GM12878 (cell line): ENCODE measurements around the gene ADAM33. TPM values are rescaled to one million over a fixed set of nuclear protein-coding genes. Genes with fewer than 3 reads are reported as not detected.

Experiments used
- ATAC-seq: fragments of 200-7000 bp; cut with Tn5 transposase; 3 replicates; pipeline ENCODE4 v1.9.1; 2020; ENCODE audit warnings: mild to moderate bottlenecking, moderate library complexity
- BruUV-seq: library from RNA; stranded (reverse); fragments of 400-500 nt; replicated peaks from 2 replicates; lab custom pipeline; 2021; lab: Mats Ljungman, UMichigan
- CTCF ChIA-PET: fragments of 300-600 bp; sonication (Branson Sonifier 250); formaldehyde crosslinking; extraction: SDS; loops from one replicate; lab custom pipeline; 2021; ENCODE audit warnings: inconsistent platforms; lab: Yijun Ruan, JAX
- POLR2A ChIA-PET: fragments of 350-600 bp; formaldehyde crosslinking; extraction: SDS; loops from one replicate; lab custom pipeline; 2021; ENCODE audit warnings: inconsistent platforms; lab: Charles Lee
- RAD21 ChIA-PET: fragments of 300-600 bp; sonication (Branson Sonifier 250); formaldehyde crosslinking; loops from one replicate; lab custom pipeline; 2023; ENCODE audit warnings: antibody characterized with exemption; ENCODE audit not compliant: unreplicated experiment; lab: Charles Lee
- SMC1A ChIA-PET: fragments of 300-600 bp; sonication (Branson Sonifier 250); formaldehyde crosslinking; loops from one replicate; lab custom pipeline; 2023; ENCODE audit not compliant: unreplicated experiment, uncharacterized antibody; lab: Charles Lee
- DNase-seq: peaks from one replicate; pipeline ENCODE4 v3.0.0-alpha.2; 2011; ENCODE audit warnings: low read depth, low spot score
- FAIRE-seq: peaks from 3 replicates; lab custom pipeline; 2011; peaks lifted over from hg19 to GRCh38; lab: Jason Lieb, UNC
- H2AFZ ChIP-seq: 2 replicates; pipeline ENCODE4 v1.6.0; 2011; ENCODE audit warnings: low read depth, low read length, control low read depth; ENCODE audit not compliant: control insufficient read depth
- H3K27ac ChIP-seq: 2 replicates; pipeline ENCODE4 v1.5.1; 2011; ENCODE audit warnings: control low read depth; ENCODE audit not compliant: control insufficient read depth, insufficient read depth
- H3K27me3 ChIP-seq, 2 experiments: replicated peaks in 1 of 2; 2 replicates each; pipeline versions ENCODE4 v1.6.0 to v1.6.1; 2011; ENCODE audit warnings: low read length in 1 of 2; ENCODE audit not compliant: control insufficient read depth in 2 of 2, insufficient read depth in 2 of 2
- H3K36me3 ChIP-seq, 2 experiments: 2 replicates each; pipeline ENCODE4 v1.5.1; 2011; ENCODE audit warnings: low read length in 1 of 2; ENCODE audit not compliant: control insufficient read depth in 2 of 2, insufficient read depth in 2 of 2
- H3K4me1 ChIP-seq: 2 replicates; pipeline ENCODE4 v1.6.1; 2011; ENCODE audit warnings: mild to moderate bottlenecking, low read length, moderate library complexity, mixed read lengths; ENCODE audit not compliant: control insufficient read depth, insufficient read depth
- H3K4me2 ChIP-seq: 2 replicates; pipeline ENCODE4 v1.6.0; 2011; ENCODE audit warnings: control low read depth; ENCODE audit not compliant: control insufficient read depth, insufficient read depth
- H3K4me3 ChIP-seq: fragments of 200-600 bp; sonication (generic); 2 replicates; pipeline ENCODE4 v1.5.1; 2016
- H3K79me2 ChIP-seq: 2 replicates; pipeline ENCODE4 v1.6.0; 2011; ENCODE audit warnings: low read length; ENCODE audit not compliant: control insufficient read depth, insufficient read depth
- H3K9ac ChIP-seq: 2 replicates; pipeline ENCODE4 v1.8.0; 2011; ENCODE audit warnings: low read length, control low read depth, mixed read lengths; ENCODE audit not compliant: control insufficient read depth, insufficient read depth
- H3K9me3 ChIP-seq: replicated peaks from 3 replicates; pipeline ENCODE4 v1.5.1; 2011; ENCODE audit warnings: mild to moderate bottlenecking, low read length; ENCODE audit not compliant: control insufficient read depth, insufficient read depth
- H4K20me1 ChIP-seq: 2 replicates; pipeline ENCODE4 v1.6.0; 2011; ENCODE audit not compliant: control insufficient read depth, insufficient read depth
- BHLHE40 ChIP-seq, 2 experiments: fragments of 450-650 bp in 1 of 2; IDR thresholded peaks; 2 replicates each; pipeline ENCODE4 v1.6.1; 2011 to 2017; ENCODE audit warnings: low read depth in 2 of 2, borderline replicate concordance in 1 of 2, improper control_type of control experiment in 1 of 2, low read length in 1 of 2, mild to moderate bottlenecking in 1 of 2
- CHD1 ChIP-seq: IDR thresholded peaks from 2 replicates; pipeline ENCODE4 v1.6.1; 2012; ENCODE audit warnings: low read depth, low read length, improper control_type of control experiment
- JUNB ChIP-seq: IDR thresholded peaks from 2 replicates; pipeline ENCODE4 v1.6.1; 2016; ENCODE audit warnings: antibody characterized with exemption, mild to moderate bottlenecking
- NRF1 ChIP-seq: conservative IDR thresholded peaks from 2 replicates; pipeline ENCODE4 v1.6.1; 2011; ENCODE audit warnings: mild to moderate bottlenecking, low read depth, low read length, improper control_type of control experiment
- RCOR1 ChIP-seq: conservative IDR thresholded peaks from 2 replicates; pipeline ENCODE4 v1.6.1; 2012; ENCODE audit warnings: low read depth, low read length, improper control_type of control experiment
- STAT1 ChIP-seq: fragments of 450-650 bp; conservative IDR thresholded peaks from 2 replicates; pipeline ENCODE4 v1.6.1; 2014; ENCODE audit warnings: antibody characterized with exemption, mild to moderate bottlenecking
- YBX1 ChIP-seq: fragments of 450-650 bp; IDR thresholded peaks from 2 replicates; pipeline ENCODE4 v1.6.1; 2016; ENCODE audit warnings: antibody characterized with exemption
- WGBS: methylation state at CpG from one replicate; pipeline ENCODE4 v1.1.6; 2016; ENCODE audit warnings: low lambda C conversion rate; ENCODE audit not compliant: insufficient replicate concordance, insufficient coverage; ENCODE audit errors: missing lambda C conversion rate; 5-methylcytosine and 5-hydroxymethylcytosine counted together
- in situ Hi-C: fragments of 300-500 bp; cut with MboI; formaldehyde crosslinking; loops from 9 replicates; pipeline ENCODE4 v1.14.3; 2018; ENCODE audit warnings: mixed read lengths
- intact Hi-C: fragments of 100-400 bp; cut with micrococcal nuclease; formaldehyde crosslinking; loops from one replicate; pipeline ENCODE4 v1.14.2; 2022; ENCODE audit not compliant: unreplicated experiment
- polyA plus RNA-seq, 11 experiments: library from polyadenylated mRNA; depleted of rRNA in 4 of 11; unstranded in 6 of 11; stranded (reverse) in 5 of 11; fragments of >200 nt; fragmentation: Nextera tagmentation in 4 of 11; fragmentation: Illumina TruSeq in 1 of 11; extraction: Ambion mirVana in 4 of 11; extraction: Trizol in 1 of 11; gene quantifications; 1 replicate in 1 of 11; 2 replicates in 10 of 11; pipeline versions ENCODE4 v1.2.1 to v1.2.3, GENCODE V29; 2011 to 2016; ENCODE audit warnings: inconsistent platforms in 2 of 11, missing spikeins in 2 of 11, low read depth in 1 of 11
- total RNA-seq, 4 experiments: library from RNA; depleted of rRNA in 3 of 4; stranded (reverse); fragments of >200 nt in 3 of 4; fragmentation: Illumina TruSeq in 1 of 4; extraction: Trizol in 1 of 4; gene quantifications; 2 replicates each; pipeline versions ENCODE4 v1.2.1 to v1.2.3, GENCODE V29; 2013 to 2021
- TF ChIP-seq, protein P1 (sequence below): fragments of 450-650 bp; IDR thresholded peaks from 2 replicates; pipeline ENCODE4 v1.6.1; 2017; ENCODE audit warnings: mild to moderate bottlenecking
- TF ChIP-seq, protein P2 (sequence below): IDR thresholded peaks from 2 replicates; pipeline ENCODE4 v1.6.1; 2011; ENCODE audit warnings: low read depth, low read length, improper control_type of control experiment, borderline replicate concordance
- TF ChIP-seq, protein P3 (sequence below): fragments of 450-650 bp; IDR thresholded peaks from 2 replicates; pipeline ENCODE4 v1.6.1; 2018; ENCODE audit warnings: borderline replicate concordance, mild to moderate bottlenecking; ENCODE audit not compliant: partially characterized antibody
- TF ChIP-seq, protein P4 (sequence below): IDR thresholded peaks from 2 replicates; pipeline ENCODE4 v1.6.1; 2011; ENCODE audit warnings: borderline replicate concordance, low read depth, mild to moderate bottlenecking, moderate library complexity, mixed read lengths, low read length; ENCODE audit not compliant: insufficient read depth; ENCODE audit errors: extremely low read length
- TF ChIP-seq, protein P5 (sequence below): fragments of 450-650 bp; IDR thresholded peaks from 2 replicates; pipeline ENCODE4 v1.6.1; 2017; ENCODE audit warnings: low read depth, mild to moderate bottlenecking, moderate library complexity

ADAM33 gene
- total and polyA plus RNA-seq, 10 of the 15 experiments (the other 5 are each of a cell fraction or from before 2014, with no cell fraction given) = not detected

DNA sequence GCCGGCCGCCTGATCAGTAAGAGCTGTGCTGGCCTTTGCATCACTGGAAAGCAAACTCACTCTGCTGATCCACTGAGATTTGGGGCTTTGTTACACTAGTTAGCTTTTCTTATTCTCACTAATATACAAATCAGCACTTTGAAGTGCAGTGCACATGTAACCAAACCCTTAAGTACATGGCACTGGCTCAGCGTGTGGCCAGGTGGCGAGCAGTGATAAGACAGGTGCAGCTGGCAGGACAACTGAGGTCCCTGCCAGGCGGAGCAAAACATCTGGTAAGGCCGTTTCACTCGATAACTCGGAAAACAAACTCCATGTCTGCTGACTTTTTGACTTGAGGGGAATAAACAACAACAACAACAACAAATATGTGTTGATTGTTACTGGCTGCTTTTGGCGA, 29.6 kb downstream of the ADAM33 start:
- CTCF ChIA-PET = interaction anchor here (0.9 kb wide), 1 partner anchor 59 kb away, joined by 3 read pairs; no protein-coding TSS in a partner anchor

More for the DNA sequence above, 29.6 kb downstream of the ADAM33 start:
- Histone ChIP-seq H3K9ac (no peak overlapping the region), H3K27me3 (no peaks in the 10 kb centered on the region), H3K4me2 (no peak overlapping the region), H3K4me1 (no peaks in the 10 kb centered on the region), H3K27ac (no peak overlapping the region), H3K79me2 (no peaks in the 10 kb centered on the region), H3K9me3 (no peaks in the 10 kb centered on the region), H4K20me1 (no peaks in the 10 kb centered on the region), H2AFZ (no peak overlapping the region), H3K36me3 (no peaks in the 10 kb centered on the region), H3K4me3 (no peak overlapping the region)
- no peak for FAIRE-seq
- POLR2A ChIA-PET = no interaction called here
- no TSS peak for BruUV-seq
- intact Hi-C loops (no loop called here), in situ Hi-C loops (no loop called here)
- TF ChIP-seq STAT1 (no peak), YBX1 (no peak), BHLHE40 (IDR thresholded peaks at IDR 0.05; ENCODE audit: borderline replicate concordance in 1 of 2, low read depth in 2 of 2, low read length in 1 of 2) (no peak), NRF1 (no peak), CHD1 (no peak), JUNB (no peak), RCOR1 (no peak)
- TF ChIP-seq, protein P1, sequence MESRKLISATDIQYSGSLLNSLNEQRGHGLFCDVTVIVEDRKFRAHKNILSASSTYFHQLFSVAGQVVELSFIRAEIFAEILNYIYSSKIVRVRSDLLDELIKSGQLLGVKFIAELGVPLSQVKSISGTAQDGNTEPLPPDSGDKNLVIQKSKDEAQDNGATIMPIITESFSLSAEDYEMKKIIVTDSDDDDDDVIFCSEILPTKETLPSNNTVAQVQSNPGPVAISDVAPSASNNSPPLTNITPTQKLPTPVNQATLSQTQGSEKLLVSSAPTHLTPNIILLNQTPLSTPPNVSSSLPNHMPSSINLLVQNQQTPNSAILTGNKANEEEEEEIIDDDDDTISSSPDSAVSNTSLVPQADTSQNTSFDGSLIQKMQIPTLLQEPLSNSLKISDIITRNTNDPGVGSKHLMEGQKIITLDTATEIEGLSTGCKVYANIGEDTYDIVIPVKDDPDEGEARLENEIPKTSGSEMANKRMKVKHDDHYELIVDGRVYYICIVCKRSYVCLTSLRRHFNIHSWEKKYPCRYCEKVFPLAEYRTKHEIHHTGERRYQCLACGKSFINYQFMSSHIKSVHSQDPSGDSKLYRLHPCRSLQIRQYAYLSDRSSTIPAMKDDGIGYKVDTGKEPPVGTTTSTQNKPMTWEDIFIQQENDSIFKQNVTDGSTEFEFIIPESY = no peak
- TF ChIP-seq, protein P2, sequence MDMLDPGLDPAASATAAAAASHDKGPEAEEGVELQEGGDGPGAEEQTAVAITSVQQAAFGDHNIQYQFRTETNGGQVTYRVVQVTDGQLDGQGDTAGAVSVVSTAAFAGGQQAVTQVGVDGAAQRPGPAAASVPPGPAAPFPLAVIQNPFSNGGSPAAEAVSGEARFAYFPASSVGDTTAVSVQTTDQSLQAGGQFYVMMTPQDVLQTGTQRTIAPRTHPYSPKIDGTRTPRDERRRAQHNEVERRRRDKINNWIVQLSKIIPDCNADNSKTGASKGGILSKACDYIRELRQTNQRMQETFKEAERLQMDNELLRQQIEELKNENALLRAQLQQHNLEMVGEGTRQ = no peak
- TF ChIP-seq, protein P3, sequence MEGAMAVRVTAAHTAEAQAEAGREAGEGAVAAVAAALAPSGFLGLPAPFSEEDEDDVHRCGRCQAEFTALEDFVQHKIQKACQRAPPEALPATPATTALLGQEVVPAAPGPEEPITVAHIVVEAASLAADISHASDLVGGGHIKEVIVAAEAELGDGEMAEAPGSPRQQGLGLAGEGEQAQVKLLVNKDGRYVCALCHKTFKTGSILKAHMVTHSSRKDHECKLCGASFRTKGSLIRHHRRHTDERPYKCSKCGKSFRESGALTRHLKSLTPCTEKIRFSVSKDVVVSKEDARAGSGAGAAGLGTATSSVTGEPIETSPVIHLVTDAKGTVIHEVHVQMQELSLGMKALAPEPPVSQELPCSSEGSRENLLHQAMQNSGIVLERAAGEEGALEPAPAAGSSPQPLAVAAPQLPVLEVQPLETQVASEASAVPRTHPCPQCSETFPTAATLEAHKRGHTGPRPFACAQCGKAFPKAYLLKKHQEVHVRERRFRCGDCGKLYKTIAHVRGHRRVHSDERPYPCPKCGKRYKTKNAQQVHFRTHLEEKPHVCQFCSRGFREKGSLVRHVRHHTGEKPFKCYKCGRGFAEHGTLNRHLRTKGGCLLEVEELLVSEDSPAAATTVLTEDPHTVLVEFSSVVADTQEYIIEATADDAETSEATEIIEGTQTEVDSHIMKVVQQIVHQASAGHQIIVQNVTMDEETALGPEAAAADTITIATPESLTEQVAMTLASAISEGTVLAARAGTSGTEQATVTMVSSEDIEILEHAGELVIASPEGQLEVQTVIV = no peak
- TF ChIP-seq, protein P4, sequence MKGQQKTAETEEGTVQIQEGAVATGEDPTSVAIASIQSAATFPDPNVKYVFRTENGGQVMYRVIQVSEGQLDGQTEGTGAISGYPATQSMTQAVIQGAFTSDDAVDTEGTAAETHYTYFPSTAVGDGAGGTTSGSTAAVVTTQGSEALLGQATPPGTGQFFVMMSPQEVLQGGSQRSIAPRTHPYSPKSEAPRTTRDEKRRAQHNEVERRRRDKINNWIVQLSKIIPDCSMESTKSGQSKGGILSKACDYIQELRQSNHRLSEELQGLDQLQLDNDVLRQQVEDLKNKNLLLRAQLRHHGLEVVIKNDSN = no peak
- TF ChIP-seq, protein P5, sequence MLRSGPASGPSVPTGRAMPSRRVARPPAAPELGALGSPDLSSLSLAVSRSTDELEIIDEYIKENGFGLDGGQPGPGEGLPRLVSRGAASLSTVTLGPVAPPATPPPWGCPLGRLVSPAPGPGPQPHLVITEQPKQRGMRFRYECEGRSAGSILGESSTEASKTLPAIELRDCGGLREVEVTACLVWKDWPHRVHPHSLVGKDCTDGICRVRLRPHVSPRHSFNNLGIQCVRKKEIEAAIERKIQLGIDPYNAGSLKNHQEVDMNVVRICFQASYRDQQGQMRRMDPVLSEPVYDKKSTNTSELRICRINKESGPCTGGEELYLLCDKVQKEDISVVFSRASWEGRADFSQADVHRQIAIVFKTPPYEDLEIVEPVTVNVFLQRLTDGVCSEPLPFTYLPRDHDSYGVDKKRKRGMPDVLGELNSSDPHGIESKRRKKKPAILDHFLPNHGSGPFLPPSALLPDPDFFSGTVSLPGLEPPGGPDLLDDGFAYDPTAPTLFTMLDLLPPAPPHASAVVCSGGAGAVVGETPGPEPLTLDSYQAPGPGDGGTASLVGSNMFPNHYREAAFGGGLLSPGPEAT = no peak
- 94% methylated on average over 9 of the region's 9 CpGs for WGBS
- DNase-seq = no peak
- RAD21 ChIA-PET = no interaction called here
- no peak for ATAC-seq
- SMC1A ChIA-PET = interaction anchor here (0.5 kb wide), 1 partner anchor 72 kb away, joined by 4 read pairs; no protein-coding TSS in a partner anchor
